Endothelial cell (in vitro differentiated cells): ENCODE data around the gene SLC4A2. TPM values are rescaled to one million over a fixed set of nuclear protein-coding genes. Genes with fewer than 3 reads are reported as not detected.

Experiments used
- DNase-seq: peaks from one replicate; pipeline ENCODE4 v3.0.0; 2021; ENCODE audit warnings: low spot score
- H3K27ac Mint-ChIP-seq: one replicate; pipeline ENCODE4 v1.8.0; 2021; ENCODE audit warnings: mixed read lengths, inconsistent platforms; ENCODE audit not compliant: unreplicated experiment
- H3K27me3 Mint-ChIP-seq: one replicate; pipeline ENCODE4 v1.8.0; 2021; ENCODE audit warnings: mild to moderate bottlenecking, moderate library complexity, mixed read lengths, inconsistent platforms; ENCODE audit not compliant: unreplicated experiment
- H3K36me3 Mint-ChIP-seq: one replicate; pipeline ENCODE4 v1.8.0; 2021; ENCODE audit warnings: mild to moderate bottlenecking, low read depth, mixed read lengths, inconsistent platforms; ENCODE audit not compliant: unreplicated experiment
- H3K4me1 Mint-ChIP-seq: one replicate; pipeline ENCODE4 v1.8.0; 2021; ENCODE audit warnings: mild to moderate bottlenecking, mixed read lengths, inconsistent platforms; ENCODE audit not compliant: unreplicated experiment
- H3K4me3 Mint-ChIP-seq: one replicate; pipeline ENCODE4 v1.8.0; 2021; ENCODE audit warnings: mild to moderate bottlenecking, mixed read lengths, inconsistent platforms; ENCODE audit not compliant: unreplicated experiment
- H3K9me3 Mint-ChIP-seq: one replicate; pipeline ENCODE4 v1.8.0; 2021; ENCODE audit warnings: mixed read lengths, inconsistent platforms; ENCODE audit not compliant: unreplicated experiment
- total RNA-seq: library from RNA; stranded (reverse); fragmentation: NEBNext Ultra II Directional; extraction: Animal tissue kit (Norgen Biotek cat#: 25700); gene quantifications from one replicate; pipeline ENCODE4 v1.2.1, GENCODE V29; 2021; ENCODE audit not compliant: unreplicated experiment
- TF ChIP-seq, protein P1 (sequence below): fragments of 200-600 bp; sonication (generic); IDR thresholded peaks from one replicate; pipeline ENCODE4 v1.5.0; 2021; ENCODE audit warnings: antibody characterized with exemption; ENCODE audit not compliant: unreplicated experiment

SLC4A2 gene
- total RNA-seq, 1 donor from 2014 or later, result 115 TPM

DNA sequence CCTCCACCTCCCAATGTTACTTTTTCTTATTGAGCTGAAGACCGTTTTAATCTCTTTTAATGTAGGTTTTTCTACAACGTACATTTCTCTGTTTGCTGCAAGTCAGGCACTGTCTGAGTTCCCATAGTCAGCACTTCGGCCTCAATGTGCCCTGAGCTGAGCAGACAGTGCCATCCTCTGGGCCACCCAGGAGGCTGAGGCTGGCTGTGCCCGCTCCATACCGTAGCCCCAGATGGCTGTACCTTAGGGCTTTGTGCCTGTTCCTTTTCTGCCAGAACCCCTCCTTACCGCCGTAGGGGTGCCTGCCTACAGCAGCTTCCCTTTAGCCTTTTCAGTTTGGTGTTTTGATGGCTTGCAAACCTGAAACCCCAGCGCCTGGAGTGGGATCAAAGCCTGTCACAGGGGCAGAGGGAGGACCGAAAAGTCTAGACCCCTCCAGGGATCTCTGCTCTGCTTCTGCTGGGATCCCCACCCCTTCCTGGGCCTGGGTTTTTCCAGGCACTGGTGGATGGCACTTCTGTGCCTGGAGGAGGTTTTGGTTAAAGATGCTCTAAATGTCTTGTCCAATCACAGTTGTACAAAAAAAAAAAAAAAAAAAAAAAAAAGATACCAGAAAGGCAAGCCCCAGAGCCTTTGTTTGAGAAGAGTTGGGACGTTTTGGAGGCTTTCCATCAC is 35.9 kb downstream of the SLC4A2 start:
- H3K4me3 Mint-ChIP-seq, result no peak overlapping the region
- H3K27ac Mint-ChIP-seq, result no peak overlapping the region
- DNase-seq, result no peak
- peaks cover 51% of the 10 kb centered on the region for H3K4me1 Mint-ChIP-seq
- TF ChIP-seq, protein P1, sequence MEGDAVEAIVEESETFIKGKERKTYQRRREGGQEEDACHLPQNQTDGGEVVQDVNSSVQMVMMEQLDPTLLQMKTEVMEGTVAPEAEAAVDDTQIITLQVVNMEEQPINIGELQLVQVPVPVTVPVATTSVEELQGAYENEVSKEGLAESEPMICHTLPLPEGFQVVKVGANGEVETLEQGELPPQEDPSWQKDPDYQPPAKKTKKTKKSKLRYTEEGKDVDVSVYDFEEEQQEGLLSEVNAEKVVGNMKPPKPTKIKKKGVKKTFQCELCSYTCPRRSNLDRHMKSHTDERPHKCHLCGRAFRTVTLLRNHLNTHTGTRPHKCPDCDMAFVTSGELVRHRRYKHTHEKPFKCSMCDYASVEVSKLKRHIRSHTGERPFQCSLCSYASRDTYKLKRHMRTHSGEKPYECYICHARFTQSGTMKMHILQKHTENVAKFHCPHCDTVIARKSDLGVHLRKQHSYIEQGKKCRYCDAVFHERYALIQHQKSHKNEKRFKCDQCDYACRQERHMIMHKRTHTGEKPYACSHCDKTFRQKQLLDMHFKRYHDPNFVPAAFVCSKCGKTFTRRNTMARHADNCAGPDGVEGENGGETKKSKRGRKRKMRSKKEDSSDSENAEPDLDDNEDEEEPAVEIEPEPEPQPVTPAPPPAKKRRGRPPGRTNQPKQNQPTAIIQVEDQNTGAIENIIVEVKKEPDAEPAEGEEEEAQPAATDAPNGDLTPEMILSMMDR, result no peak
- H3K27me3 Mint-ChIP-seq, result peaks cover 15% of the 10 kb centered on the region
- peaks cover 15% of the 10 kb centered on the region for H3K36me3 Mint-ChIP-seq
- no peaks in the 10 kb centered on the region for H3K9me3 Mint-ChIP-seq

DNA sequence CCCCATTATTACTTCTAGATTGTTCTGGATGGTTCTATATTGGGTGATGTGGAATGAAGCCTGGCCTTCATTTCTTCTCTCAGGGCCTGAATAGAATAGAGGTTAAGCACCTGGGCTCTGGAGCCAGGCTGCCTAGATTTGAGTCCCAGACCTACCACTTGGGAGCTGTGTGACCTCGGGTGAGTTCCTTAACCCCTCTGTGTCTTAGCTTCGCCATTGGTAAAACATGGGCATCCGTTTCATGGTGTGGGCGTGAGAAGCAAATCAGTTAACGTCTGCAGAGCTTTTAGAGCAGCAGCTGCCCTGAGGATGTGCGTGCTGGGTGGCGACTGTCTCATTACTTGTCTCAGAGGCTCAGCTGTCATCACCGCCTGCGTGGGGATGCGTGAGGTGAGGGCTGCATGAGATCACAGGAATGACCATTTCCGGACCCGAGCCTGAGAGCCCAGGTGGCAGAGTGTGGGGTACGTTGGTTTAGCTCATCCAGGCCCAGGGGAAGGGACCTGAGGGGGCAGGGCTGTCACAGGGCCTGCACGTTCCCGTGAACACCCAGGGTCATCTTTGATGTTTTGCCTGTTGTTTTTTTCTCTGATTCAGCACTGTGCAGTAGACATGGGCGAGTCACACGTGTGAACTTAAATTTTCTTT is 36.6 kb downstream of the SLC4A2 start:
- Mint-ChIP-seq H3K27ac (no peak overlapping the region), H3K4me3 (no peak overlapping the region), H3K4me1 (peaks cover 48% of the 10 kb centered on the region), H3K9me3 (no peaks in the 10 kb centered on the region), H3K27me3 (peaks cover 11% of the 10 kb centered on the region), H3K36me3 (peaks cover 15% of the 10 kb centered on the region)
- DNase-seq, result no peak
- TF ChIP-seq, protein P1, result no peak

DNA sequence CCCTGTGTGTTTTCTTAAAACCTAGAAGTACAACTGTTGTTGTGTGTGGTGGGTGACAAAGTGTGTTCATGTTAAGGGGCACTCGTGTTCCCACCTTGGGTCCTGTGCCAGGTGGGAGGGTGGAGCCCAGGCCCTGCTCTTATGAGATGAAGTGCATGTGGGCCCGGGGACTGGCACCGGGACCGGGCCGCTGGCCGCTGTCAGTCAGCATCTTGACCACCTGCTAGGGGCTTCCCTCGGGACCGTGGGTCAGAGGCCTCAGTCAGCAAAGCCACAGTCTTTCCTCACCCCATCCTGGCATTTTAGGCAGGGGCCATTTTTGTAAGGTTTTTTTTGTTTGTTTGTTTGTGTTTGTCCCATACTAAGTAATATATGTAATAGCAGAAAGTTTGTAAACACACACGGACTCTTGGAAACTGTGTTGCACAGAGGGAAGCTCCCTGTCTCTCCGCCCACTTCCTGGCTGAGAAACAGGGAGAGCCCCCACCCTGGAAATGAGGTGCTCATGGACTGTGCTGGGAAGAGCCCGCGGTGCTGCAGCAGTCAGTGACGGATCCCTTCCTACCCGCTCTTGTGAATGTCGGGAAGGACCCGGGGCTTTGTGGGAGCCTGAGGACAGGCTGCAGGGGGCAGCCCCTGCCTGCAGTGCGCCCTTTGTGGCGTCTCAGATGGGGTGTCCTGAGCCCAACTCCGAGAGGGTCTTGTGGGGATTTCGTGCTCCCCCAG is 40.3 kb downstream of the SLC4A2 start:
- peaks cover 4% of the 10 kb centered on the region for H3K27me3 Mint-ChIP-seq
- H3K9me3 Mint-ChIP-seq, result no peaks in the 10 kb centered on the region
- H3K36me3 Mint-ChIP-seq, result peaks cover 17% of the 10 kb centered on the region
- peaks cover 35% of the 10 kb centered on the region for H3K4me1 Mint-ChIP-seq
- H3K27ac Mint-ChIP-seq, result no peak overlapping the region
- no peak overlapping the region for H3K4me3 Mint-ChIP-seq
- no peak for DNase-seq
- TF ChIP-seq, protein P1, result no peak

DNA sequence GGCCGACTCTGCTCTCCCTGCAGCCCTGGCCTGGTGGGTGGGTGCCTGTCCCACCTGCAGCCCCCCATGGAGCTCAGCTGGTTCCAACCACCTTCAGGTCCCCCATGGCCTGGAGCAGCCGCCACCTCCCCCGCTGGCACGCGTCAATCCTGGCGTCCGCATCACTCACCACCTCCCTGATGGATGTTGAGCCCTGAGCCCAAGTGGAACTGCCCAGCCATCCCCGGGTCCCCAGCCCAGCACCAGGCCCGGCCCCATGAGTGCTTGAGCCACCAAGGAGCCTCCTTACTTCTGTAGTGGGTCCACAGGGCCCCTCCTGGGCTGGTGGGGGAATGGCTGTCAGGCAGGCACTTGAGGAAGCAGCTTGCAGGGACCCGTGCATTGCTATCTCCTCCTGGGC is 41.5 kb downstream of the SLC4A2 start:
- Mint-ChIP-seq H3K4me1 (peaks cover 29% of the 10 kb centered on the region), H3K36me3 (peaks cover 17% of the 10 kb centered on the region), H3K27ac (no peak overlapping the region), H3K4me3 (no peak overlapping the region), H3K27me3 (peaks cover 4% of the 10 kb centered on the region), H3K9me3 (no peaks in the 10 kb centered on the region)
- DNase-seq, result no peak
- TF ChIP-seq, protein P1, result no peak
